WERI-Rb-1 (cell line): ENCODE measurements around the gene KCTD21.

Experiments
- DNase-seq: peaks from one replicate; pipeline ENCODE4 v3.0.0-alpha.2; 2020
- H3K27ac ChIP-seq: fragments of 250-450 bp; sonication (Bioruptor Pico); 2 replicates; pipeline ENCODE4 v1.5.1; 2020; ENCODE audit warnings: mild to moderate bottlenecking, moderate library complexity
- H3K27me3 ChIP-seq: fragments of 250-450 bp; sonication (Bioruptor Pico); 2 replicates; pipeline ENCODE4 v1.5.1; 2021; ENCODE audit warnings: mild to moderate bottlenecking, low read depth, moderate library complexity; ENCODE audit not compliant: insufficient read depth, severe bottlenecking
- H3K36me3 ChIP-seq: fragments of 250-450 bp; sonication (Bioruptor Pico); 2 replicates; pipeline ENCODE4 v1.5.1; 2020; ENCODE audit warnings: mild to moderate bottlenecking, moderate library complexity
- H3K4me3 ChIP-seq: 2 replicates; pipeline ENCODE4 v1.5.1; 2011; ENCODE audit warnings: low read depth, mild to moderate bottlenecking, control low read depth, low read length
- H3K9me3 ChIP-seq: fragments of 250-450 bp; sonication (Bioruptor Pico); 2 replicates; pipeline ENCODE4 v1.5.1; 2021; ENCODE audit warnings: mild to moderate bottlenecking, moderate library complexity; ENCODE audit not compliant: severe bottlenecking
- CTCF ChIP-seq: IDR thresholded peaks from 2 replicates; pipeline ENCODE4 v1.5.1; 2011; ENCODE audit warnings: low read depth, mild to moderate bottlenecking, control low read depth, inconsistent platforms, low read length

KCTD21 gene

GRCh38 chr11:78210000-78210608 lies 21.7 kb upstream of the KCTD21 start:
- TF ChIP-seq CTCF, result no peak
- no peaks in the 10 kb centered on the region for H3K27me3 ChIP-seq
- no peaks in the 10 kb centered on the region for H3K9me3 ChIP-seq
- H3K27ac ChIP-seq, result no peak overlapping the region
- peaks cover 25% of the 10 kb centered on the region for H3K36me3 ChIP-seq
- no peak for DNase-seq
- H3K4me3 ChIP-seq, result no peak overlapping the region

- no peak for DNase-seq
- Histone ChIP-seq H3K27me3 (no peaks in the 10 kb centered on the region), H3K36me3 (peaks cover 19% of the 10 kb centered on the region), H3K27ac (no peak overlapping the region), H3K4me3 (no peak overlapping the region), H3K9me3 (no peaks in the 10 kb centered on the region)
- TF ChIP-seq CTCF, result no peak
Measured at GRCh38 chr11:78209478-78209877, 21.1 kb upstream of the KCTD21 start.

GRCh38 chr11:78208257-78209165 lies 20.1 kb upstream of the KCTD21 start:
- H3K27me3 ChIP-seq, result no peaks in the 10 kb centered on the region
- no peak for DNase-seq
- no peak overlapping the region for H3K4me3 ChIP-seq
- no peak for TF ChIP-seq CTCF
- H3K27ac ChIP-seq, result no peak overlapping the region
- H3K9me3 ChIP-seq, result no peaks in the 10 kb centered on the region
- peaks cover 18% of the 10 kb centered on the region for H3K36me3 ChIP-seq

- Histone ChIP-seq H3K9me3 (no peaks in the 10 kb centered on the region), H3K36me3 (peaks cover 18% of the 10 kb centered on the region), H3K27ac (no peak overlapping the region), H3K27me3 (no peaks in the 10 kb centered on the region), H3K4me3 (no peak overlapping the region)
- TF ChIP-seq CTCF, result no peak
- DNase-seq, result no peak
Measured at GRCh38 chr11:78207532-78208256, 19.3 kb upstream of the KCTD21 start.

- no peak for TF ChIP-seq CTCF
- Histone ChIP-seq H3K9me3 (no peaks in the 10 kb centered on the region), H3K36me3 (peaks cover 22% of the 10 kb centered on the region)
Measured at GRCh38 chr11:78205691-78206090, 17.3 kb upstream of the KCTD21 start.

More at GRCh38 chr11:78205691-78206090, 17.3 kb upstream of the KCTD21 start:
- Histone ChIP-seq H3K4me3 (no peak overlapping the region), H3K27ac (no peak overlapping the region), H3K27me3 (no peaks in the 10 kb centered on the region)
- DNase-seq, result no peak
